Activated CD8-positive, alpha-beta memory T cell treated with anti-CD3 and anti-CD28 coated beads, Interleukin-2, amount 10 ng/mL, durations not matched to agents 7 days and 5 days (primary cell): ENCODE results near the gene ST7. TPM values are rescaled to one million over a fixed set of nuclear protein-coding genes. Genes with fewer than 3 reads are reported as not detected.
"Not testable (repeated sequence)": the region's sequence is repeated elsewhere in the genome, so short reads cannot be mapped to it uniquely, and the experiment has no call there.

Source experiments
- ATAC-seq: fragments of 150-1000 bp; cut with Tn5 transposase; one replicate; pipeline ENCODE4 v1.10.0; 2021; ENCODE audit warnings: moderate library complexity
- CTCF ChIA-PET: fragments of 350-600 bp; sonication (Branson Sonifier 250); formaldehyde crosslinking; loops from one replicate; lab custom pipeline; 2021; ENCODE audit warnings: antibody characterized with exemption; lab: Charles Lee
- DNase-seq: peaks from one replicate; pipeline ENCODE4 v3.0.0-alpha.2; 2020
- H3K27ac Mint-ChIP-seq: one replicate; pipeline ENCODE4 v1.8.0; 2021; ENCODE audit warnings: mild to moderate bottlenecking, mixed read lengths
- H3K27me3 Mint-ChIP-seq: one replicate; pipeline ENCODE4 v1.8.0; 2021; ENCODE audit warnings: mixed read lengths
- H3K36me3 Mint-ChIP-seq: one replicate; pipeline ENCODE4 v1.8.0; 2021; ENCODE audit warnings: mild to moderate bottlenecking, mixed read lengths
- H3K4me1 Mint-ChIP-seq: one replicate; pipeline ENCODE4 v1.8.0; 2021; ENCODE audit warnings: mixed read lengths
- H3K4me3 Mint-ChIP-seq: one replicate; pipeline ENCODE4 v1.8.0; 2021; ENCODE audit warnings: mild to moderate bottlenecking, moderate library complexity, mixed read lengths
- H3K9me3 Mint-ChIP-seq: one replicate; pipeline ENCODE4 v1.8.0; 2022; ENCODE audit warnings: low read depth, mixed read lengths
- total RNA-seq, 2 experiments: library from RNA; stranded (reverse); gene quantifications; one replicate each; pipeline ENCODE4 v1.2.3, GENCODE V29; 2021

Gene ST7
- total RNA-seq, 2 experiments from 2014 or later = 7.2 to 12.8 TPM

DNA sequence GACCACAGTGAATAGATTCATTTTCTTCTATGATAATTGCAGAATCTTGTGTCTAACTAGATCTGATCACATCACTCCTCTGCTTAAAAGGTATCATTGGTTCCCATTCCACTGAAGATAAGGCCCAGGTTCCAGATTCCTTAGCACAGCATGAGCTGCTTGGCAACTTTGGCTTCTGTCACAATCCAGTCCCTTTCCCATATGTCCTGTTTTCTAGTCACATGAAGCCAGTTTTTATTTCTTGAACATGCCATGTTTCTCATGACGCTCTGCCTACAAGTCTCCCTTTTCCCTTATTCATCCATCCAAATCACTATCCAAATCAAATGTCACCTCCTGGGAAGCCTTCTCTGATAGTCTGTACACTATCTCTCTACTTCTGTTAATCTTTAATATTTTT is 167.0 kb downstream of the ST7 start:
- not testable (repeated sequence) for H3K27me3 Mint-ChIP-seq, H3K36me3 Mint-ChIP-seq, H3K4me1 Mint-ChIP-seq, DNase-seq, ATAC-seq, H3K4me3 Mint-ChIP-seq, H3K27ac Mint-ChIP-seq, H3K9me3 Mint-ChIP-seq
- CTCF ChIA-PET = interaction anchor here (0.5 to 2.1 kb wide), 5 partner anchors 132 to 192 kb away, joined by 3 to 12 read pairs (median 4); no protein-coding TSS in a partner anchor

DNA sequence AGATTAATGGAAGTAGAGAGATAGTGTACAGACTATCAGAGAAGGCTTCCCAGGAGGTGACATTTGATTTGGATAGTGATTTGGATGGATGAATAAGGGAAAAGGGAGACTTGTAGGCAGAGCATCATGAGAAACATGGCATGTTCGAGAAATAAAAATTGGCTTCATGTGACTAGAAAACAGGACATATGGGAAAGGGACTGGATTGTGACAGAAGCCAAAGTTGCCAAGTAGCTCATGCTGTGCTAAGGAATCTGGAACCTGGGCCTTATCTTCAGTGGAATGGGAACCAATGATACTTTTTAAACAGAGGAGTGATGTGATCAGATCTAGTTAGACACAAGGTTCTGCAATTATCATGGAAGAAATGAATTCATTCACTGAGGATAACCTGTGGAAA is 168.7 kb downstream of the ST7 start:
- not testable (repeated sequence) for H3K27me3 Mint-ChIP-seq, H3K4me1 Mint-ChIP-seq, H3K4me3 Mint-ChIP-seq, DNase-seq, ATAC-seq, H3K9me3 Mint-ChIP-seq, H3K27ac Mint-ChIP-seq, H3K36me3 Mint-ChIP-seq
- CTCF ChIA-PET = interaction anchor here (1.4 to 2.2 kb wide), 3 partner anchors 134 to 192 kb away, joined by 4 to 12 read pairs (median 11); no protein-coding TSS in a partner anchor

- CTCF ChIA-PET = interaction anchor here (1.3 to 2.2 kb wide), 4 partner anchors 134 to 196 kb away, joined by 3 to 12 read pairs (median 8); no protein-coding TSS in a partner anchor
- ATAC-seq (no peak), DNase-seq (no peak)
- H3K4me1 Mint-ChIP-seq = peaks cover 7% of the 10 kb centered on the region
- H3K27ac Mint-ChIP-seq = no peak overlapping the region
- no peaks in the 10 kb centered on the region for H3K27me3 Mint-ChIP-seq
- no peak overlapping the region for H3K4me3 Mint-ChIP-seq
- no peaks in the 10 kb centered on the region for H3K9me3 Mint-ChIP-seq
- H3K36me3 Mint-ChIP-seq = no peaks in the 10 kb centered on the region
Measured at GRCh38 chr7:117122536-117122935, 169.2 kb downstream of the ST7 start.

DNA sequence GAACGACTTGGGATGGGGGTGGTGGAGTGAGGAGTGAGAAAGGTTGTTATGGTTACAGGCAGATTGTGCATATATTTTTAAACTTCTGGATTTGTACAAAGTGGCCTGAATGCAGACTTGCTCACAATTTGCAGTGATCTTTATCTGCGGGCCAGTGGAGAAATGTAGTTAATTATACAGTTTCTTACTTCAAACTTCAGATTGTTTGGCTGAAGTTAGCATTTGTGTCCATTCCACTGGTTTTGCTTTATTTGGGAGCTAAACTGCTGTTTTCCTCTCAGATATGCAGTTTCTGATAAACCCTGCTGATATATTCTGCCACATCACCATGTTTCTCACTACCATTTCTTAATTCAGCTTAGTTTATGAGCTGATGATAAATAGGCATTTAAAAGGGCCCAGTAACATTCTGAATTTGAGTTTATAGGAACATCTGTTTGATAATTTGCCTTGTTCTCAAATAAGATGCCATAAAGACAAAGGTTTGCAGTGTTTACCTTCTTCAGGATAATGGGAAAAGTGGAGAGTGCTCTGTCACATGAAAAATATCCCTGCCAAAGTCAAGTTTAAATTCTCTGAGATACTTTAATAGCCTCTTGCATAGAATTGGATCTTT is 170.1 kb downstream of the ST7 start:
- H3K9me3 Mint-ChIP-seq = no peaks in the 10 kb centered on the region
- ATAC-seq (no peak), DNase-seq (no peak)
- CTCF ChIA-PET = interaction anchor here (1.3 to 5.4 kb wide), 4 partner anchors 135 to 197 kb away, joined by 3 to 47 read pairs (median 8); no protein-coding TSS in a partner anchor
- no peaks in the 10 kb centered on the region for H3K36me3 Mint-ChIP-seq
- H3K4me3 Mint-ChIP-seq = no peak overlapping the region
- no peak overlapping the region for H3K27ac Mint-ChIP-seq
- no peaks in the 10 kb centered on the region for H3K27me3 Mint-ChIP-seq
- peaks cover 7% of the 10 kb centered on the region for H3K4me1 Mint-ChIP-seq

GRCh38 chr7:117124591-117125220 is 171.4 kb downstream of the ST7 start:
- peaks cover 7% of the 10 kb centered on the region for H3K4me1 Mint-ChIP-seq
- no peak overlapping the region for H3K4me3 Mint-ChIP-seq
- H3K27ac Mint-ChIP-seq = no peak overlapping the region
- CTCF ChIA-PET = interaction anchor here (1.2 to 5.4 kb wide), 10 partner anchors 12 to 196 kb away, joined by 3 to 47 read pairs (median 6); no protein-coding TSS in a partner anchor
- DNase-seq (peak; percentile 86), ATAC-seq (peak; percentile 92)
- no peaks in the 10 kb centered on the region for H3K9me3 Mint-ChIP-seq
- no peaks in the 10 kb centered on the region for H3K27me3 Mint-ChIP-seq
- H3K36me3 Mint-ChIP-seq = no peaks in the 10 kb centered on the region

GRCh38 chr7:117126676-117127075 is 173.4 kb downstream of the ST7 start:
- Mint-ChIP-seq H3K4me1 (peaks cover 7% of the 10 kb centered on the region), H3K27ac (no peak overlapping the region), H3K9me3 (no peaks in the 10 kb centered on the region), H3K4me3 (no peak overlapping the region), H3K36me3 (no peaks in the 10 kb centered on the region), H3K27me3 (no peaks in the 10 kb centered on the region)
- ATAC-seq = no peak
- CTCF ChIA-PET = interaction anchor here (1.0 to 5.4 kb wide), 11 partner anchors 8 to 198 kb away, joined by 3 to 47 read pairs (median 8); no protein-coding TSS in a partner anchor
- no peak for DNase-seq

GRCh38 chr7:117127585-117128168 is 174.4 kb downstream of the ST7 start:
- Mint-ChIP-seq H3K4me1 (peaks cover 12% of the 10 kb centered on the region), H3K36me3 (peaks cover 5% of the 10 kb centered on the region), H3K27ac (no peak overlapping the region), H3K9me3 (no peaks in the 10 kb centered on the region), H3K4me3 (no peak overlapping the region), H3K27me3 (no peaks in the 10 kb centered on the region)
- CTCF ChIA-PET = interaction anchor here (0.6 to 5.4 kb wide), 11 partner anchors 11 to 291 kb away, joined by 3 to 47 read pairs (median 10); no protein-coding TSS in a partner anchor
- ATAC-seq (peak; percentile 58), DNase-seq (peak; percentile 60)

DNA sequence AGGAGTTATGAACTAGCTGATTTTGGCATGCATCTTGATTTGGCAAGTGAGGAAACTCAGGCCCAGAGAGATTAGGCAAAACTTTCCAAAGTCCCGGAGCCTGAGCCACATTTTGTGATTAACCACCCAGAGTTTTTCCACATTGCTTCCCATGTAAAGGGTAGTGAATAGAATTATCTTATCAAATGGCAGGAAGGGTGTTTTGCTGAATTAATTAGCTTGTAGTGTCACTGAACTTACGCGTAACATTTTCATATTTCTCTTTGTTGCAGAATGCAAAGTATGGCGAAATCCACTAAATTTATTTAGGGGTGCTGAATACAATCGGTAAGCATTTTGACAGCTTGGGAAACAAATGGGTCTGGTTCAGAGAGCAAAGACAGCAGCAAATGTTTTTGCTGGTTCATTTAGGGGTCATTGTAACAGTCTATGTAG is 176.2 kb downstream of the ST7 start:
- Mint-ChIP-seq H3K27ac (no peak overlapping the region), H3K36me3 (peaks cover 14% of the 10 kb centered on the region), H3K4me1 (peaks cover 19% of the 10 kb centered on the region), H3K27me3 (no peaks in the 10 kb centered on the region), H3K4me3 (no peak overlapping the region), H3K9me3 (no peaks in the 10 kb centered on the region)
- CTCF ChIA-PET = interaction anchor here (3.3 kb wide), 1 partner anchor 144 kb away, joined by 9 read pairs; no protein-coding TSS in a partner anchor
- no peak for ATAC-seq
- DNase-seq = no peak

DNA sequence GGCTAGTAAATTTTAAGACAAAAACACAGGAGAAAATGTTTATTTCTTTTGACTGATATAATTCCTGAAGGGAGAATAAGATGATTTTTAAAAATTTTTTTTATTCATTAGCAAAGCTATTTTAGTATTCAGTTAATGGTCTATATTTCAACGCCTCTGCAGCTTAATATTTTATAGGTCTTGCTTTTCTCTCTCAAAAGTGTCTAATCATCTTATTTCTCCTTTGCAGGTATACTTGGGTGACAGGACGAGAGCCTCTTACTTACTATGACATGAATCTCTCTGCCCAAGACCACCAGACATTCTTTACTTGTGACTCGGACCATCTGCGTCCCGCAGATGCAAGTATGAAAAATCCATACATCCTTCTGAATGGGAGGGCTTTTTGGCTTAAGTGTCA is 177.0 kb downstream of the ST7 start:
- peaks cover 20% of the 10 kb centered on the region for H3K4me1 Mint-ChIP-seq
- ATAC-seq = no peak
- H3K4me3 Mint-ChIP-seq = no peak overlapping the region
- DNase-seq = no peak
- H3K27me3 Mint-ChIP-seq = no peaks in the 10 kb centered on the region
- no peak overlapping the region for H3K27ac Mint-ChIP-seq
- H3K36me3 Mint-ChIP-seq = peaks cover 14% of the 10 kb centered on the region
- H3K9me3 Mint-ChIP-seq = no peaks in the 10 kb centered on the region
- CTCF ChIA-PET = interaction anchor here (3.3 kb wide), 1 partner anchor 145 kb away, joined by 9 read pairs; no protein-coding TSS in a partner anchor

GRCh38 chr7:117132321-117133120 is 179.2 kb downstream of the ST7 start:
- DNase-seq = no peak
- CTCF ChIA-PET = interaction anchor here (0.6 kb wide), 1 partner anchor 121 kb away, joined by 3 read pairs; no protein-coding TSS in a partner anchor
- no peak for ATAC-seq
- Mint-ChIP-seq H3K27me3 (no peaks in the 10 kb centered on the region), H3K36me3 (peaks cover 14% of the 10 kb centered on the region), H3K4me1 (peaks cover 20% of the 10 kb centered on the region), H3K4me3 (no peak overlapping the region), H3K27ac (no peak overlapping the region), H3K9me3 (no peaks in the 10 kb centered on the region)

- no peak overlapping the region for H3K27ac Mint-ChIP-seq
- peaks cover 14% of the 10 kb centered on the region for H3K36me3 Mint-ChIP-seq
- no peaks in the 10 kb centered on the region for H3K27me3 Mint-ChIP-seq
- CTCF ChIA-PET = interaction anchor here (0.6 kb wide), 1 partner anchor 121 kb away, joined by 3 read pairs; no protein-coding TSS in a partner anchor
- H3K4me1 Mint-ChIP-seq = peaks cover 20% of the 10 kb centered on the region
- DNase-seq (no peak), ATAC-seq (no peak)
- no peak overlapping the region for H3K4me3 Mint-ChIP-seq
- no peaks in the 10 kb centered on the region for H3K9me3 Mint-ChIP-seq
Measured at GRCh38 chr7:117133125-117133524, 179.8 kb downstream of the ST7 start.

GRCh38 chr7:117134411-117134810 is 181.1 kb downstream of the ST7 start:
- CTCF ChIA-PET = interaction anchor here (0.8 to 1.4 kb wide), 4 partner anchors 8 to 206 kb away, joined by 3 to 7 read pairs (median 3); no protein-coding TSS in a partner anchor
- ATAC-seq (no peak), DNase-seq (no peak)
- H3K27ac Mint-ChIP-seq = no peak overlapping the region
- no peaks in the 10 kb centered on the region for H3K27me3 Mint-ChIP-seq
- H3K4me3 Mint-ChIP-seq = no peak overlapping the region
- H3K4me1 Mint-ChIP-seq = peaks cover 20% of the 10 kb centered on the region
- H3K9me3 Mint-ChIP-seq = no peaks in the 10 kb centered on the region
- peaks cover 14% of the 10 kb centered on the region for H3K36me3 Mint-ChIP-seq
